ENCODE results near the gene CNTNAP5.

DNA sequence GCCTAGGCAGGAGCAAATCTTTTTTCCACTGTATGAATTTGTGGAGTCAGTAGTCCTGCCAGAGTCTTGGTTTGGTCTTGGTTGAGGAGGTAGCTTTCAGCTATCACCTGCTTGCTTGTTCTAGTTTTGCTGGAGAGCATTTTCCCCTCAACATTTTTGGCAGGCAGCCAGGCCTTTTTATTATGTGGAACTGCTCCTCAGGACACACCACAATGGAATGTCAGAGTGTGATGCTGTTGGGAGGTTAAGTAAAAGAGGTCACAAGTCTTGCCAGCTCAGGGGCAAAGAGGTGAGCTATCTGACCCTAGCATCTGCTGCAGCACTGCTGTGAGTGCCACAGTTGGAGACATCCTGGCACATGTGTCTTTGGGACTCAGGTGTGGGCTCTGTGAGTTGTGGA, 258.0 kb downstream of the CNTNAP5 start:
- TF ChIP-seq, protein P1, sequence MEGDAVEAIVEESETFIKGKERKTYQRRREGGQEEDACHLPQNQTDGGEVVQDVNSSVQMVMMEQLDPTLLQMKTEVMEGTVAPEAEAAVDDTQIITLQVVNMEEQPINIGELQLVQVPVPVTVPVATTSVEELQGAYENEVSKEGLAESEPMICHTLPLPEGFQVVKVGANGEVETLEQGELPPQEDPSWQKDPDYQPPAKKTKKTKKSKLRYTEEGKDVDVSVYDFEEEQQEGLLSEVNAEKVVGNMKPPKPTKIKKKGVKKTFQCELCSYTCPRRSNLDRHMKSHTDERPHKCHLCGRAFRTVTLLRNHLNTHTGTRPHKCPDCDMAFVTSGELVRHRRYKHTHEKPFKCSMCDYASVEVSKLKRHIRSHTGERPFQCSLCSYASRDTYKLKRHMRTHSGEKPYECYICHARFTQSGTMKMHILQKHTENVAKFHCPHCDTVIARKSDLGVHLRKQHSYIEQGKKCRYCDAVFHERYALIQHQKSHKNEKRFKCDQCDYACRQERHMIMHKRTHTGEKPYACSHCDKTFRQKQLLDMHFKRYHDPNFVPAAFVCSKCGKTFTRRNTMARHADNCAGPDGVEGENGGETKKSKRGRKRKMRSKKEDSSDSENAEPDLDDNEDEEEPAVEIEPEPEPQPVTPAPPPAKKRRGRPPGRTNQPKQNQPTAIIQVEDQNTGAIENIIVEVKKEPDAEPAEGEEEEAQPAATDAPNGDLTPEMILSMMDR (IDR thresholded peaks at IDR 0.05; ENCODE audit: low read length): no peak
- no peak for TF ChIP-seq EZH2 (optimal IDR thresholded peaks at IDR 0.05; ENCODE audit: low read depth, low read length)
- no peak for TF ChIP-seq EZH2phosphoT487 (IDR thresholded peaks at IDR 0.05; ENCODE audit: low read length)

Data from MM.1S (cell line).